ENCODE results near the gene ZCCHC24.
A peak's percentile ranks its signal among the peaks of the same experiment; 100 is the strongest.

The ZCCHC24 gene

DNA sequence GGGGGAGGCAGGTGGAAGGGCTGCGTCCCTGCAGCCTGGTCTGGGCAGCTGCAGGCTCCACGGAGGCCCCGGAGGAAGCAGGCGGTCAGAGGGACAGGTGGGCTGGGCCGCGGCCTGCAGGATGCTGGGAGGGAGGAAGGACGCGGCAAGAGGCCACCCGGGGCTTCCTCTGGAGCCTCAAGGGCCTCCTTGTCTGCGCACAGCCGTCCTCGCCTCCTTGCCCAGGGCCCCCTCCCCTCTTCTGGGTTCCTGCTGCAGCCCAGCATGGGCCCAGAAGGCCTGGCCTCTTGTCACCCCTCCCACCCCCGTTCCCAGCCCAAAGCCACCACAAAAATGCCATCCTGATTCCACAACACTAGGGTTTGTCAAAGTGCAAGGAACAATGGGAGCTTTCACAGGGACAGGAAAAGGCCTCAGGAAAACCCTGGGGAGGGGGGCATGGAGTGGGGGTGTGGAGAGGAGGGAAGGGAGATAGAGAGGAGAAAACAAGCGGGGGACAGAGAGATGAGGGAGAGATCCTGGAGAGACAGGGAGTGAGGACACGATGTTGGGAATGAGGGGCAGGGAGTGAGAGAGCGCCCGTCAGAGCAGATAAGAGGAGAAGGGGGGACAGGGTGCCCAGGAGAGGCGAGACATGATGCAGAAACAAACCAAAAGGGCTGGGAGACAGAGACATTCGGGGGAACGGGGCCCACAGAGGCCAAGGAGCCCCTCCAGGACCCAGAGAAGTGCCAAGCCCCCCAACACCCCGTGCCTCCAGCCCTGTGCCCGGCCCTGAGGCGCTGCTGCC, 41.8 kb downstream of the ZCCHC24 start:
- H3K4me3 ChIP-seq (ENCODE audit: low read depth, low read length): no peak overlapping the region
- ChIA-PET CTCF (interaction anchor here (1.8 kb wide), 1 partner anchor 21 kb away, joined by 5 read pairs; no protein-coding TSS in a partner anchor), POLR2A (no interaction called here)
- DNase-seq (ENCODE audit: low read depth, low spot score): no peak
- TF ChIP-seq, protein P1, sequence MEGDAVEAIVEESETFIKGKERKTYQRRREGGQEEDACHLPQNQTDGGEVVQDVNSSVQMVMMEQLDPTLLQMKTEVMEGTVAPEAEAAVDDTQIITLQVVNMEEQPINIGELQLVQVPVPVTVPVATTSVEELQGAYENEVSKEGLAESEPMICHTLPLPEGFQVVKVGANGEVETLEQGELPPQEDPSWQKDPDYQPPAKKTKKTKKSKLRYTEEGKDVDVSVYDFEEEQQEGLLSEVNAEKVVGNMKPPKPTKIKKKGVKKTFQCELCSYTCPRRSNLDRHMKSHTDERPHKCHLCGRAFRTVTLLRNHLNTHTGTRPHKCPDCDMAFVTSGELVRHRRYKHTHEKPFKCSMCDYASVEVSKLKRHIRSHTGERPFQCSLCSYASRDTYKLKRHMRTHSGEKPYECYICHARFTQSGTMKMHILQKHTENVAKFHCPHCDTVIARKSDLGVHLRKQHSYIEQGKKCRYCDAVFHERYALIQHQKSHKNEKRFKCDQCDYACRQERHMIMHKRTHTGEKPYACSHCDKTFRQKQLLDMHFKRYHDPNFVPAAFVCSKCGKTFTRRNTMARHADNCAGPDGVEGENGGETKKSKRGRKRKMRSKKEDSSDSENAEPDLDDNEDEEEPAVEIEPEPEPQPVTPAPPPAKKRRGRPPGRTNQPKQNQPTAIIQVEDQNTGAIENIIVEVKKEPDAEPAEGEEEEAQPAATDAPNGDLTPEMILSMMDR (IDR thresholded peaks at IDR 0.05; ENCODE audit: insufficient read depth, low read length, missing control alignments): no peak

DNA sequence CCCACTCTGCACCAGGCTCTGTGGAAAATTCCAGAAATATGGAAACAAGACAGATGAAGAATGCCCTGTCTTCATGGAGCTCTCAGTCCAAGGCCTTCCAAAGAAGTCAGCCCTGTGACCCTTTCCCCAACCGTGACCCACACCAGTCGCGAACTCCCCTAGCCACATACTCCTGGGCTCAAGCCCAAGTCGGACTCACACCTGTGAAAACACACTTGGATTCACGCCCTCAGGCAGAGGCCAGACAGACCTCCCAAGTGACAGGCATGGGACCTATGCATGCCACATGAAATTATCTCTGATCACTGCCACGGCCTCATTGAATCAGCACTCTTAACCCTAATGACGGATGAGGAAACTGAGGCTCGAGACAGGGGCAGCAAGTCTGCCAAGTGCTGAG, 42.5 kb downstream of the ZCCHC24 start:
- no peak for DNase-seq (ENCODE audit: low read depth, low spot score)
- TF ChIP-seq, protein P1 (IDR thresholded peaks at IDR 0.05; ENCODE audit: insufficient read depth, low read length, missing control alignments): no peak
- ChIA-PET POLR2A (no interaction called here), CTCF (interaction anchor here (1.8 kb wide), 1 partner anchor 22 kb away, joined by 5 read pairs; no protein-coding TSS in a partner anchor)
- no peak overlapping the region for H3K4me3 ChIP-seq (ENCODE audit: low read depth, low read length)

DNA sequence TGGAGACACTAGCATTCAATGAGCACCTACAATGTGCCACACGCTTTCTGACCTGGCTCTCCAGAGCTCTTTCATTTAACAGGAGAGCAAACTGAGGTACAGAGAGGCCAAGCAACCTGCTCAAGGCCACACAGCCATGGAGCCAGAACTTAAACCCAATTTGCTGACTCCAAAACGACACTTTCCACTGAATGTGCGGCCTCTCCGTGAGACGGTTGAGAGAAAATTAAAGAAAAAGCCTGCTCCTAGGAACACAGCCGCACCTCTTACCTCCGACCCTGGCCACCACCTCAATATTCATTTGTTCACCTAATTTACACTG, 42.8 kb downstream of the ZCCHC24 start:
- no peak for DNase-seq (ENCODE audit: low read depth, low spot score)
- CTCF ChIA-PET: interaction anchor here (0.6 to 5.3 kb wide), 3 partner anchors 13 to 22 kb away, joined by 3 to 35 read pairs (median 5); no protein-coding TSS in a partner anchor
- POLR2A ChIA-PET: no interaction called here
- H3K4me3 ChIP-seq (ENCODE audit: low read depth, low read length): no peak overlapping the region
- TF ChIP-seq, protein P1 (IDR thresholded peaks at IDR 0.05; ENCODE audit: insufficient read depth, low read length, missing control alignments): no peak

DNA sequence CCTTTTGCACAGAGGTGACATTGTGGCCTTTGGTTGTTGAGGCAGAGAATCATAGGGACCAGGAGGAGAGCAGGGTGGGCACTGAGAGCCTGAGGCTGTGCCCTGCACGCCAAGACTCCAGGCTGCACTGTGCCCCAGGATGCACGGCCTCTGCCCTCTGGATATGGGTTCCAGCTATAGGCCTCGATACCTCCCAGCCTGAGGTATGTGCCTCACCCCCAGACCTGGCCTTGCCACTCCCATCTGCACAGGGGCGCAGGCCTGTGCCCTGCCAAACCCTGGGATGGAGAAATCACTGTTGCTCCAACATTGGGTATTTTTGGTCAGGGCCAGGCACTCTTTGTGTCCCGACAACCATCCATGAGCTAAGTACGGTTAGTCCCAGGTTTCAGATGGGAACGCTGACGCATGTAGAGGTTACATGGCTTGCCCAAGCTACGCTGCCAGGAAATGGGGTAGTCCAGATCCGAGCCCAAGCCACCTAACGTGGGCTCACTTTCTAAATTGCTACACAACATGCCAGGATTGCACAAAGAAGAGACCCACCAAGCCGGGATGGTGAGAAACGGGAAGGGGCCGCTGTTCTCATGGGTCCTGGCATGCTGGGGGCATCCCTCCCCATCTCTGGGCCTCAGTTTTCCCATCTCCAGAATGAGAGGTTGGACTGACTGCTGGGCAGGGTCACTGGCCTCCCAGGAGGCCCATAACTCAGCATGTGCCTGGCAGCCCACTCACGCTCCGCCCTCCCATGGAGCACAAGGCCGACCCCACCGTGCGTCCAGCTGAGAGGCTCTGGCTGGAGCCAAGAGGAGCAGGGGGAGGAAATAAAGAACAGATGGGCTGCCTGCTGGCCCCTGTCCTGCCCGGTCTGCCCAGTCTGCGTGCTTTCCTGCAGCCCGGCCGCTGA, 44.2 kb downstream of the ZCCHC24 start:
- TF ChIP-seq, protein P1 (IDR thresholded peaks at IDR 0.05; ENCODE audit: insufficient read depth, low read length, missing control alignments): no peak
- CTCF ChIA-PET: interaction anchor here (0.9 to 7.2 kb wide), 12 partner anchors 8 to 80 kb away, joined by 3 to 42 read pairs (median 8); no protein-coding TSS in a partner anchor
- POLR2A ChIA-PET: interaction anchor here (0.7 kb wide), 1 partner anchor 87 kb away, joined by 4 read pairs; no protein-coding TSS in a partner anchor
- DNase-seq (ENCODE audit: low read depth, low spot score): no peak
- H3K4me3 ChIP-seq (ENCODE audit: low read depth, low read length): no peak overlapping the region

DNA sequence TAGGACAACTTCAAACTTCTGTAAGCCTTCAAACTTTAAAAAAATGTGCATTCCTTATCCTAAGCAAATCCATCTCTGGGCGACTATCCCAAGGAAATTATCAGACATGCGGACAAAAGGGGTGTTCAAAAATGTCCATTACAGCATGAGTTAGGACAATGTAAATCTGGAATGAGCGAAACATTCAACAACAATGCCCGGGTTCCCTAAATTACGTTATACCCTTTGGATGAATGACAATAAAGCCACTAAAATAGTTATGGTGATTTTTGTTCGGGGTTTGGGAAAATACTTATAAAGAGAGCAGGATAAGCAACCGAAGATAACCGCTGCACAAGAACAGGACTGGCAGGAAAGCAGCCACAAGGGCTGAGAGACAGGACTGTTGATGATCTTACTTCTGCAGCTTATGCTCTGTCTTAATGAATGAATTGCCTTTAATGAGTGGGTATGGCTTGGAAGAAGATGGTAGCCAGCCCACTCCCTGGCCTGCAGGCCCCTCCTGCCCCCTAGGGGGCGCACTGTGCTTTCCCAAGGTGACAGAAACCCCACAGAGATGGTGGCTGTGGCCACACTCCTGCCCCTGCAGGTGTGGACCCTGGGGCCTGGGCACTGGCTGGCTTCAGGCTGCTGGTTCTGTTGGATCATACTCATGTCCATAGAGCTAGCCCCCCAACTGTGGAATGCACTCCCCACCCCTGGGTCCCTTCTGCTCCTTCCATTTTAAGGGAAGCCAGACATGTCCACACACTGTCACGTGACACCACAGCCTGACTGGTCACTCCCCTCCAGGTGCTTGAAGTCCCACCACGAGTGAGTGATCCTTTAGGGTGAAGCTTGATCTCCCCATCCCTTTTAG, 45.0 kb downstream of the ZCCHC24 start:
- H3K4me3 ChIP-seq (ENCODE audit: low read depth, low read length): no peak overlapping the region
- no peak for DNase-seq (ENCODE audit: low read depth, low spot score)
- ChIA-PET CTCF (interaction anchor here (0.6 to 7.2 kb wide), 17 partner anchors 9 to 81 kb away, joined by 3 to 42 read pairs (median 7); no protein-coding TSS in a partner anchor), POLR2A (interaction anchor here (0.7 to 1.7 kb wide), 5 partner anchors 7 to 45 kb away, joined by 3 to 11 read pairs (median 4); partner anchors contain the start of gene ZCCHC24)
- TF ChIP-seq, protein P1 (IDR thresholded peaks at IDR 0.05; ENCODE audit: insufficient read depth, low read length, missing control alignments): peak; percentile 70
